GM12801 (cell line): ENCODE measurements around the gene SMCHD1.

Experiments used
- CTCF ChIP-seq: IDR thresholded peaks from one replicate; pipeline ENCODE4 v1.5.1; 2011; ENCODE audit warnings: control low read depth; ENCODE audit not compliant: insufficient read length; ENCODE audit errors: extremely low read depth

Gene SMCHD1

GRCh38 chr18:2723207-2723606, 67.7 kb downstream of the SMCHD1 start:
- TF ChIP-seq CTCF = no peak

GRCh38 chr18:2729757-2730156, 74.2 kb downstream of the SMCHD1 start:
- TF ChIP-seq CTCF = no peak

DNA sequence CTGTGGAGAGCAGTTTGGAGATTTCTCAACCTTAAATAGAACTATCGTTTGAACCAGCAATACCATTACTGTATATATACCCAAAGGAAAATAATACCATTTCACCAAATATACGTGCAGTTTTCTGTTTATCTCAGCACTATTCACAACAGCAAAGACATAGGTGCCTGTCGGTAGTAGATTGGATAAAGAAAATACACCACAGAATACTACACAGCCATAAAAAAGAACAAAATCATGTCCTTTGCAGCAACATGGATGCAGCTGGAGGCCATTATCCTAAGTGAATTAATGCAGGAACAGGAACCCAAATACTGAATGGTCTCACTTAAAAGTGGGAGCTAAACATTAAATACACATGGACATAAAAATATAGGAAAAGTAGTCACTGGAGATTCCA, 81.3 kb downstream of the SMCHD1 start:
- no peak for TF ChIP-seq CTCF

- TF ChIP-seq CTCF = no peak
Observed at GRCh38 chr18:2746274-2746673, 90.7 kb downstream of the SMCHD1 start.

GRCh38 chr18:2758309-2758708, 102.8 kb downstream of the SMCHD1 start:
- no peak for TF ChIP-seq CTCF

DNA sequence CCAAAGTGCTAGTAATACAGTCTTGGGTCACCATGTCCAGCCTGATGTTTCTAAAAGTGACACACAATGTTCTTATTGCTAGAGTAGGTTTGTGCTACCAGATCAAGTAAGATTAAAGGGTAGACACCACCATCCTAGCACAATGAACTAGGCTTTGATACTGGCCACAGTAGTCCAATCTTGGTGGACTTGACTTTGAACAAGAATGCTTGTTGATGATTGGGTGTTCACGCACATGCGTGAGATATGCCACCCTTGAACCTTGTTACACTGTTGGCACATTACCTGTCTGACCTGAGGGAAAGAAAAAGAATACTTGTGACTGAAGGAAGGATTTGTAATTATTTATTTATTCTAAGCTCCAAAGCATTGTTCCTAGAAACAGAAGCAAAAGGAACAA, 119.1 kb downstream of the SMCHD1 start:
- no peak for TF ChIP-seq CTCF

DNA sequence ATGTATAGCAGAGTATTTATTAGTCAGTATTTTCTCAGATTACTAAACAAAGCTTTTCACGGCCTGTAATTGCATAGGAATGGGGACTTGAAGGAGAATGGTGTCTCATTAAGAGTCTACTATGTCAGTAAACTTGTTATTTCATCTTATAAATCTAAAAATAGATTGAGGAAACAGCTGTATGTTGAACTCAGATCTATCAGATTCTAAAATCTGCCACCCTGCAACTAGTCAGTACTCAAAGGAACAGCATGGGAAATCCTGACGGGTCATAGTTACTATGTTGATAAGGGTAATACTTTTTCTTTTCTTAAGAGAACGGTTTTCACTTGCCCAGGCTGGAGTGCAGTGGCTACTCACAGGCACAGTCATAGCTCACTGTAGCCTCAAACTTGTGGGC, 121.1 kb downstream of the SMCHD1 start:
- TF ChIP-seq CTCF = no peak

DNA sequence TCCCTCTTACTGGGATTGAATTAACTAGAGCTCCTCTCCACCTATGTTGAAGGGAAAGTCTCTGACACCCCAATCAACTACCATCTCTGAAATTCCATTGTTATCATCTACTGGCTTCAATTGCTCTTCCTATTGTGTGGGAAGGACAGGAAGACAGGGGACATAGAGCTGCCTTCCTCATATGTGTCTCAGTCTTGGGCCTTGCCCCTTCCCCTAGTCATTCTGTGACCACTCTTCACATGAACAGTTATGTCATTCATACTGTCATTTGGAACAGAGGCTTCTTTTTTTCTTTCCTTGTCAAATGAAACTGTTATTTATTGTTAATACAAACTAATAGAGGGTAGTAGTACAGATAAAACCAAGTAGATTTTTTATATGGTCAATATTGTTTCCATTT, 121.7 kb downstream of the SMCHD1 start:
- no peak for TF ChIP-seq CTCF
